Colon (tissue), 2 donors: ENCODE results near the gene PTPRG.

ENCODE experiments used
- FAIRE-seq: peaks from 2 replicates; lab custom pipeline; 2012; peaks lifted over from hg19 to GRCh38; lab: Jason Lieb, UNC
- donor health status: control.
- donor health status: control.

PTPRG gene

GRCh38 chr3:61618871-61619270, 57.5 kb downstream of the PTPRG start:
- no peak for FAIRE-seq

GRCh38 chr3:61620073-61620472, 58.7 kb downstream of the PTPRG start:
- FAIRE-seq: no peak

- FAIRE-seq: no peak
Observed at GRCh38 chr3:61624300-61624699, 62.9 kb downstream of the PTPRG start.

- no peak for FAIRE-seq
Observed at GRCh38 chr3:61625429-61625828, 64.1 kb downstream of the PTPRG start.

- FAIRE-seq: no peak
Observed at GRCh38 chr3:61626484-61626883, 65.1 kb downstream of the PTPRG start.

- peak; percentile 14 for FAIRE-seq
Observed at GRCh38 chr3:61627768-61628185, 66.4 kb downstream of the PTPRG start.

GRCh38 chr3:61628636-61629035, 67.3 kb downstream of the PTPRG start:
- no peak for FAIRE-seq

- FAIRE-seq: no peak
Observed at GRCh38 chr3:61629442-61629841, 68.1 kb downstream of the PTPRG start.

- FAIRE-seq: no peak
Observed at GRCh38 chr3:61631108-61631769, 69.9 kb downstream of the PTPRG start.

GRCh38 chr3:61632568-61633175, 71.3 kb downstream of the PTPRG start:
- no peak for FAIRE-seq

- no peak for FAIRE-seq
Observed at GRCh38 chr3:61634678-61635077, 73.3 kb downstream of the PTPRG start.

- peak; percentile 73 for FAIRE-seq
Observed at GRCh38 chr3:61637088-61638051, 76.0 kb downstream of the PTPRG start.

- no peak for FAIRE-seq
Observed at GRCh38 chr3:61638741-61639140, 77.4 kb downstream of the PTPRG start.

- FAIRE-seq: no peak
Observed at GRCh38 chr3:61639991-61640390, 78.6 kb downstream of the PTPRG start.

GRCh38 chr3:61645148-61645547, 83.8 kb downstream of the PTPRG start:
- FAIRE-seq: no peak

GRCh38 chr3:61646360-61646759, 85.0 kb downstream of the PTPRG start:
- no peak for FAIRE-seq

- no peak for FAIRE-seq
Observed at GRCh38 chr3:61646851-61647525, 85.6 kb downstream of the PTPRG start.

- no peak for FAIRE-seq
Observed at GRCh38 chr3:61648481-61648880, 87.1 kb downstream of the PTPRG start.

- FAIRE-seq: no peak
Observed at GRCh38 chr3:61649381-61650170, 88.2 kb downstream of the PTPRG start.

- no peak for FAIRE-seq
Observed at GRCh38 chr3:61650276-61650675, 88.9 kb downstream of the PTPRG start.

- FAIRE-seq: no peak
Observed at GRCh38 chr3:61650719-61651410, 89.5 kb downstream of the PTPRG start.
